GM15510 (cell line): ENCODE measurements around the gene PGGHG.
A peak's percentile ranks its signal among the peaks of the same experiment; 100 is the strongest.

Experiments used
- POLR2A ChIP-seq: IDR thresholded peaks from 3 replicates; pipeline ENCODE4 v1.6.1; 2011; ENCODE audit warnings: borderline replicate concordance; ENCODE audit not compliant: insufficient read length; ENCODE audit errors: extremely low read depth

Gene PGGHG

DNA sequence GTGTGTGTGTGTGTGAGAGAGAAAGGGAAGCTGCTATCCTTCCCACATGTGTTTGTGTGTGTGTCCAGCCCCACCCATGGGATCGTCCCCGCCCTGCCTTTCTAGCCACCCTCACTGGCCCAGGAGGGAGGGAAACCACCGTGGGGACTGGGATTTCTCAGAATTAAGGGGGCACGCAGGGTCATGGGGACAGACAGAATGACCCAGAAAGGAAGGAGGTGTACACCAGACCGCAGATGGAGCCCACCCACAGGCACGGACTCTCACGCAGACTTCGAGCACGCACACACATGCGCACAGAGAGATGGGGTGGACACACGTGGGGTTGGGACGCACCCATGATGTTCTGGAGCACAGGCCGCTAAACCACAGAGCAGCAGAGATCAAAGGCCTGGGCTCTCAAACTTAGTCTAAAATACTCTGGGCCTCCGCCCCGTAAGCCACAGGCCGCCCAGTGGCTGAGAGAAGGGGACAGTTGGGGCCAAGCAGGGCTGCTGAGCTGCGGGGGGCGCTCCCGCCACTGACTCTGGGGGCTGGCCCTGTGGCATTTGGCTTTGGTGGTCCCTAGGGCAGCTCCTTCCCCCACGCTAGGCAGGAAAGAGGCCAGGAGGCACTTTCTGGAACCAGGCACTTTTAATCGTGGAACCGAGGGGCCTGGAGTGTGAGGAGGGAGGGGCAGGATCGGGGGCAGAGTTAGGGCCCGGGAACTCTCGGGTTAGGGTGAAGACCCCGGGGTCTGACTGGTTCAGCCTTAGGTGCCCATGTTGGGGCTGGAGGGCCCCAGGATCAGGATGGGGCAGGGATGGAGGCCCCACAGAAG is 8.9 kb downstream of the PGGHG start:
- no peak for TF ChIP-seq POLR2A

- TF ChIP-seq POLR2A: no peak
These were observed 9.6 kb downstream of the PGGHG start for GRCh38 chr11:298406-299065.

DNA sequence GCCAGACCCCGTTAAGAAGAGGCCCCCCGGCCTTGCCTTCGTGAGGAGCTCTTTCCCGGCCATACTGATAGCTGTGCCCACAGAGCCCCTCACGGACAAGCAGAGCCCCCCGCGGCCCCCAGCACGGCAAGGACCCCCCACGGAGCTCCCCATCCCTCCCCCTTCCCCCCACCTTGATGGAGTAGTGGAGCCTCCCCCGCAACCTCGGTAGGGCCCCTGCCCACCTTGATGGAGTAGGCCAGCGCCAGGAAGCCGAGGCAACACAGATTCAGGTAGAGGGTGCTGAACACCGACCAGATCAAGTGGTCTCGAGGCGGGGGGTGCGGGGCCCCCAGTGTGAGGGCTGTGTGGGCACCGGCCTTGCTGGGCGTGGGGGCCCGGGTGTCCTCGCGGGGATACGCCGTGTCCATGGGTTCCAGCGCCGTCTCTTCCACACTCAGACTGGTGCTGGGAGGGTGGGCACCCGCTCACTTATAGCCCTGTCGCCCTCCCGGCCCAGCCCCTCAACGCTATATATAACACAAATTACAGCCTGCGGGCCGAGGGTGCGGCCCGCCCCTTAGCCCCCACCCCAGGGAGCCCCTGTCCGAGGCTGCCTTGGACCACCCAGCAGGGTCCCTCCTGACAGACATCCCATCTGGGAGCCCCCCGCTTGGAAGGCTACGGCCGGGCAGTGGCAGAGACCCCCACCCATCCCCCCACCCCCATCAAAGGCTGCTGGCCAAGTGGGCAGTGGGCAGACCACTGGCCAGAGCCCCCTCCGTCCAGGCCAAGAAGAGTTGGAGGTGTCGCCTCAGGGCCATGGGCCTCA is 10.4 kb downstream of the PGGHG start, which contains the start of gene IFITM5:
Gene IFITM5 (minus strand): TSS at position 446 of the 811 bp plus-strand sequence. CDS start 36 bp downstream, at position 410.
- no peak for TF ChIP-seq POLR2A

- TF ChIP-seq POLR2A: no peak
These were observed 11.2 kb downstream of the PGGHG start for GRCh38 chr11:299951-300735.

- no peak for TF ChIP-seq POLR2A
These were observed 14.4 kb downstream of the PGGHG start for GRCh38 chr11:303363-303762.

- TF ChIP-seq POLR2A: no peak
These were observed 15.2 kb downstream of the PGGHG start for GRCh38 chr11:304061-304506.

DNA sequence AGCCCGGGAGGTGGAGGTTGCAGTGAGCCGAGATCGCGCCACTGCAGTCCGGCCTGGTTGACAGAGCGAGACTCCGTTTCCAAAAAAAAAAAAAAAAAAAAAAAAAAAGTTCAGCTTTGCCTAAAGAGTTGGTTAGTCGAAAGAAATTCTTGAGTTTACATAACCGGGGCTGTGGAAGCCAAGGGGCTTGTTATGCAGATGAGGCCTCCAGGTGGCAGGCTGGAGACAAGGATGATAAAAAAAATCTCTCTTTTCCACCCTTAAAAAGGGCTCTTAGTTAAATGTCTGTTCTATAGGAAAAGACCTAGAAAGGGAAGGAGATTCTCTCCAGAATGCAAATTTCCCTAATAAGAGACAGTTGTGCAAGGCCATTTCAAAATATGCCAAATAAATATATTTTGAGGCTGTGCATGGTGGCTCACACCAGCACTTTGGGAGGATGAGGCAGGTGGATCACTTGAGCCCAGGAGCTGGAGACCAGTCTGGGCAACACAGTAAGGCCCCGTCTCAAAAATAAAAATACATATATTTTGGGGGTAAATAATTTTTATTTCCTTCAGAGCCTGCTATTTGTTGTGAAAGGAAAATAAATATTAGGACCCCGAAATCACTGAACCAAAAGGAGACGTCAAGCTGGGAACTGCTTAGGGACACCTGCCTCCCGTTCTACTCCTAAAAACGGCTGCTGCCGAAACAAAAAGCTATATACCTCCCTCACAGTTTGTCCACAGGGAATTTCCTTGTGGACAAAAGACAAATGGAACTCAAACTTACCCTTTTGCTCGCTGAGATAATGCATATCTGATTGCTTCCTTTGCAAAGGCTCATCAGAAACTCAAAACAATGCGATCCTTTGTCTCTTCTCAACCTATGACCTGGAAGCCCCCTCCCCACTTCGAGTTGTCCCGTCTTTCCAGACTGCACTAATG is 16.3 kb downstream of the PGGHG start:
- no peak for TF ChIP-seq POLR2A

- TF ChIP-seq POLR2A: no peak
These were observed 16.9 kb downstream of the PGGHG start for GRCh38 chr11:305844-306211.

DNA sequence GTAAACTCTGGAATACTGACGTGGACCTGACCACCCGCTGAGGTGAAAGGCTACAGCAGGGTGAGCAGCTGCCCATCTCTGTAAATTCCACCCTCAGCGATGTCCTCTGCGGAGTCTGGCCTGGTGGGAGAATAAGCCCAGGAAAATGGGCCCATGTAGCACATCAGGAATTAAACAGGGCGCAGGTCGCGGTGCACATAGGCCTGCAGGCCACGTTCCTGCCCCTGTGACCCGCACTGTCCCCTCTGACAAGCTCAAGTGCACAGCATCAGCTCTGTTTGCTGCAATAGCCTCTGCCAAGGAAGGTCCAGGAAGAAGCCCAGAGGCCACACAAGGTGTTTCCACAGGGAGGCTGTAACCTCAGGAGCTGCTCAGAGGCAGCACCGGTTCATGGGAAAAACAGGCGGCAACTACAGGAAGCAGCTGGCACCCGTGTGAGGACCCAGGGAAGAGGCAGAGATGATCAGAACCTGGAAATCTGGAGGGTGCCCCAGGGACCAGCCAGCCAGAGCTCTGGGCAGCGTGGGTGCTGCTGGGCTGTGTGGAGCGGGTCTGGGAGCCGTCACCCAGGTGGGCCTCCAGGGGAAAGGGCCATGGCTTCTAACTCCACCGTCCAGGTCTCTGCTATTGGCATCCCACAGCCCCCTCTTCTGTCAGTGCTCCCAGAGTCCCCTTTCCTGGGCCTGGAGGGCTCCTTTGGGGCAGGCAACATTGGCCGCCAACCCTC is 17.9 kb downstream of the PGGHG start:
- no peak for TF ChIP-seq POLR2A

- peak; percentile 47 for TF ChIP-seq POLR2A
These were observed 19.1 kb downstream of the PGGHG start, which contains the start of gene IFITM2 for GRCh38 chr11:307766-308708. Gene IFITM2, plus strand, starts transcription at chr11:307816. Its CDS starts 377 bp downstream, at chr11:308193.

GRCh38 chr11:311013-311748 is 22.3 kb downstream of the PGGHG start:
- peak; percentile 3 for TF ChIP-seq POLR2A
